Esophagus muscularis mucosa (tissue), 4 donors: ENCODE data around the gene DNAJB13. TPM values are rescaled to one million over a fixed set of nuclear protein-coding genes. Genes with fewer than 3 reads are reported as not detected.

Experiments used
- DNase-seq: peaks from one replicate; pipeline ENCODE4 v3.0.0-alpha.2; 2017; ENCODE audit errors: extremely low spot score
- H3K27ac ChIP-seq, 4 donors: fragments of 200-600 bp; sonication (generic); replicated peaks in 1 of 4; 1 replicate in 3 of 4; 2 replicates in 1 of 4; pipeline ENCODE4 v1.5.1; 2016 to 2019; ENCODE audit warnings: mild to moderate bottlenecking in 1 of 4
- H3K27me3 ChIP-seq, 4 donors: fragments of 200-600 bp; sonication (generic); one replicate each; pipeline versions ENCODE4 v1.5.1 to v1.6.0; 2016 to 2019
- H3K36me3 ChIP-seq, 4 donors: fragments of 200-600 bp; sonication (generic); one replicate each; pipeline ENCODE4 v1.5.1; 2016 to 2019
- H3K4me1 ChIP-seq, 4 donors: fragments of 200-600 bp; sonication (generic); one replicate each; pipeline ENCODE4 v1.5.1; 2016 to 2019
- H3K4me3 ChIP-seq, 4 donors: fragments of 200-600 bp; sonication (generic); 1 replicate in 2 of 4; 2 replicates in 2 of 4; pipeline ENCODE4 v1.5.1; 2016 to 2019; ENCODE audit warnings: mild to moderate bottlenecking in 4 of 4, moderate library complexity in 1 of 4
- H3K9me3 ChIP-seq, 4 donors: fragments of 200-600 bp; sonication (generic); 1 replicate in 3 of 4; 2 replicates in 1 of 4; pipeline ENCODE4 v1.5.1; 2016 to 2019
- CTCF ChIP-seq, 3 experiments: fragments of 200-600 bp in 2 of 3; fragments of 450-650 bp in 1 of 3; sonication (generic) in 2 of 3; IDR thresholded peaks; one replicate each; pipeline ENCODE4 v1.5.1; 2017 to 2019; ENCODE audit warnings: antibody characterized with exemption in 3 of 3, mild to moderate bottlenecking in 2 of 3, moderate library complexity in 1 of 3
- EP300 ChIP-seq: sonication (generic); formaldehyde crosslinking; IDR thresholded peaks from one replicate; pipeline ENCODE4 v1.6.1; 2017; ENCODE audit warnings: antibody characterized with exemption
- POLR2A ChIP-seq: fragments of 450-650 bp; IDR thresholded peaks from one replicate; pipeline ENCODE4 v1.6.1; 2017; ENCODE audit warnings: antibody characterized with exemption, moderate library complexity, mild to moderate bottlenecking, low read depth
- POLR2AphosphoS5 ChIP-seq, 2 donors: sonication (generic); formaldehyde crosslinking; IDR thresholded peaks; one replicate each; pipeline ENCODE4 v1.6.1; 2017; ENCODE audit warnings: antibody characterized with exemption in 2 of 2
- WGBS: methylation state at CpG from one replicate; pipeline ENCODE4 v1.1.5; 2018; 5-methylcytosine and 5-hydroxymethylcytosine counted together
- intact Hi-C: fragments of 100-400 bp; cut with DNase I; formaldehyde crosslinking; loops from one replicate; pipeline ENCODE4 v1.15.1; 2023
- total RNA-seq, 4 donors: library from RNA; depleted of rRNA; stranded (reverse); fragments of >200 nt; gene quantifications; one replicate each; pipeline versions ENCODE4 v1.1.0 to v1.2.1, GENCODE V29; 2016

Gene DNAJB13
- total RNA-seq, 4 donors from 2014 or later = not detected

GRCh38 chr11:73972187-73972586 lies 21.4 kb downstream of the DNAJB13 start:
- no peak for DNase-seq
- H3K27ac ChIP-seq = no peak overlapping the region
- intact Hi-C loops = no loop called here
- H3K4me1 ChIP-seq = peaks cover 0 to 13% (median 6%) of the 10 kb centered on the region in 4 donors
- 100% methylated on average over 1 of the region's 1 CpG for WGBS
- no peaks in the 10 kb centered on the region for H3K27me3 ChIP-seq
- TF ChIP-seq EP300 (no peak), POLR2AphosphoS5 (IDR thresholded peaks at IDR 0.05) (no peak), CTCF (IDR thresholded peaks at IDR 0.05) (no peak), POLR2A (no peak)
- no peak overlapping the region for H3K4me3 ChIP-seq
- peaks cover 6 to 29% (median 27%) of the 10 kb centered on the region in 4 donors for H3K36me3 ChIP-seq
- no peaks in the 10 kb centered on the region for H3K9me3 ChIP-seq

GRCh38 chr11:73972620-73973449 lies 22.0 kb downstream of the DNAJB13 start:
- H3K27ac ChIP-seq = peak overlapping the region in 2 of 4 donors; percentile 6 to 48
- 81% methylated on average over 11 of the region's 11 CpGs for WGBS
- TF ChIP-seq POLR2AphosphoS5 (IDR thresholded peaks at IDR 0.05) (no peak), EP300 (no peak), POLR2A (no peak), CTCF (IDR thresholded peaks at IDR 0.05) (no peak)
- H3K4me1 ChIP-seq = peaks cover 0 to 13% (median 6%) of the 10 kb centered on the region in 4 donors
- H3K4me3 ChIP-seq = no peak overlapping the region
- H3K9me3 ChIP-seq = no peaks in the 10 kb centered on the region
- no peaks in the 10 kb centered on the region for H3K27me3 ChIP-seq
- intact Hi-C loops = no loop called here
- DNase-seq = no peak
- peaks cover 6 to 35% (median 33%) of the 10 kb centered on the region in 4 donors for H3K36me3 ChIP-seq

- TF ChIP-seq POLR2AphosphoS5 (IDR thresholded peaks at IDR 0.05) (no peak), POLR2A (no peak), CTCF (IDR thresholded peaks at IDR 0.05) (no peak), EP300 (no peak)
- DNase-seq = no peak
- intact Hi-C loops = no loop called here
These were observed 24.0 kb downstream of the DNAJB13 start for GRCh38 chr11:73974604-73975478.

GRCh38 chr11:73975479-73975757 lies 24.6 kb downstream of the DNAJB13 start:
- DNase-seq = no peak
- Histone ChIP-seq H3K36me3 (peaks cover 6 to 45% (median 40%) of the 10 kb centered on the region in 4 donors), H3K4me1 (peaks cover 0 to 19% (median 6%) of the 10 kb centered on the region in 4 donors), H3K27ac (no peak overlapping the region), H3K27me3 (no peaks in the 10 kb centered on the region), H3K9me3 (no peaks in the 10 kb centered on the region), H3K4me3 (no peak overlapping the region)
- no peak for TF ChIP-seq CTCF (IDR thresholded peaks at IDR 0.05)
- no peak for TF ChIP-seq POLR2AphosphoS5 (IDR thresholded peaks at IDR 0.05)
- no peak for TF ChIP-seq POLR2A
- no peak for TF ChIP-seq EP300
- 97% methylated on average over 6 of the region's 6 CpGs for WGBS
- intact Hi-C loops = no loop called here

More at GRCh38 chr11:73974604-73975478, 24.0 kb downstream of the DNAJB13 start:
- Histone ChIP-seq H3K4me3 (no peak overlapping the region), H3K27ac (no peak overlapping the region), H3K4me1 (peaks cover 0 to 19% (median 6%) of the 10 kb centered on the region in 4 donors), H3K36me3 (peaks cover 6 to 45% (median 40%) of the 10 kb centered on the region in 4 donors), H3K9me3 (no peaks in the 10 kb centered on the region), H3K27me3 (no peaks in the 10 kb centered on the region)
- WGBS = 91% methylated on average over 13 of the region's 13 CpGs
